GM12878 (cell line): ENCODE measurements around the gene PCDHGB1. TPM values are rescaled to one million over a fixed set of nuclear protein-coding genes. Genes with fewer than 3 reads are reported as not detected.

ENCODE experiments used
- BCL11A ChIP-seq: IDR thresholded peaks from 2 replicates; pipeline ENCODE4 v1.6.1; 2011; ENCODE audit warnings: low read depth, low read length
- DPF2 ChIP-seq: fragments of 450-650 bp; IDR thresholded peaks from 2 replicates; pipeline ENCODE4 v1.6.1; 2017; ENCODE audit warnings: mild to moderate bottlenecking
- EP300 ChIP-seq, 2 experiments: fragments of 150-350 bp in 1 of 2; IDR thresholded peaks; 2 replicates each; pipeline ENCODE4 v1.6.1; 2011 to 2012; ENCODE audit warnings: low read depth in 2 of 2, low read length in 2 of 2, borderline replicate concordance in 1 of 2, improper control_type of control experiment in 1 of 2, inconsistent platforms in 1 of 2; ENCODE audit not compliant: control insufficient read depth in 1 of 2
- IKZF1 ChIP-seq: fragments of 450-650 bp; conservative IDR thresholded peaks from 2 replicates; pipeline ENCODE4 v1.6.1; 2017; ENCODE audit warnings: antibody characterized with exemption, mild to moderate bottlenecking
- IKZF2 ChIP-seq, 2 experiments: fragments of 450-650 bp; IDR thresholded peaks; 2 replicates each; pipeline ENCODE4 v1.6.1; 2017; ENCODE audit warnings: mild to moderate bottlenecking in 2 of 2, moderate library complexity in 2 of 2
- IRF4 ChIP-seq: IDR thresholded peaks from 2 replicates; pipeline ENCODE4 v1.6.1; 2011; ENCODE audit warnings: low read depth, low read length
- KDM1A ChIP-seq: fragments of 200-600 bp; sonication (generic); IDR thresholded peaks from 2 replicates; pipeline ENCODE4 v1.6.1; 2016; ENCODE audit warnings: borderline replicate concordance
- MEF2A ChIP-seq: IDR thresholded peaks from 2 replicates; pipeline ENCODE4 v1.6.1; 2011; ENCODE audit warnings: low read depth, mild to moderate bottlenecking, low read length, moderate library complexity; ENCODE audit not compliant: insufficient read depth
- NR2F1 ChIP-seq: fragments of 450-650 bp; conservative IDR thresholded peaks from 2 replicates; pipeline ENCODE4 v1.6.1; 2017; ENCODE audit warnings: mild to moderate bottlenecking
- POLR2A ChIP-seq: IDR thresholded peaks from 2 replicates; pipeline ENCODE4 v1.6.1; 2011; ENCODE audit warnings: low read depth, mild to moderate bottlenecking, low read length
- POLR2AphosphoS2 ChIP-seq: IDR thresholded peaks from 2 replicates; pipeline ENCODE4 v1.6.1; 2011; ENCODE audit warnings: low read depth, mild to moderate bottlenecking, low read length, improper control_type of control experiment, moderate library complexity
- RBBP5 ChIP-seq: fragments of 200-600 bp; sonication (generic); conservative IDR thresholded peaks from 2 replicates; pipeline ENCODE4 v1.6.1; 2016
- SIX5 ChIP-seq: IDR thresholded peaks from 2 replicates; pipeline ENCODE4 v1.6.1; 2011; ENCODE audit warnings: mild to moderate bottlenecking, low read depth, low read length, moderate library complexity; ENCODE audit not compliant: severe bottlenecking
- SMC3 ChIP-seq: IDR thresholded peaks from 2 replicates; pipeline ENCODE4 v1.6.1; 2011; ENCODE audit warnings: low read length, improper control_type of control experiment, borderline replicate concordance
- SP1 ChIP-seq: IDR thresholded peaks from one replicate; pipeline ENCODE4 v1.6.1; 2011; ENCODE audit warnings: low read depth, low read length
- ZBED1 ChIP-seq: IDR thresholded peaks from 2 replicates; pipeline ENCODE4 v1.6.1; 2016; ENCODE audit warnings: borderline replicate concordance
- ZBTB33 ChIP-seq: fragments of 450-650 bp; IDR thresholded peaks from 2 replicates; pipeline ENCODE4 v1.6.1; 2017; ENCODE audit warnings: mild to moderate bottlenecking
- ZNF207 ChIP-seq: fragments of 450-650 bp; IDR thresholded peaks from 2 replicates; pipeline ENCODE4 v1.6.1; 2014; ENCODE audit warnings: antibody characterized with exemption, mild to moderate bottlenecking, borderline replicate concordance
- ZNF384 ChIP-seq: IDR thresholded peaks from 2 replicates; pipeline ENCODE4 v1.6.1; 2012; ENCODE audit warnings: low read depth, mild to moderate bottlenecking, low read length, improper control_type of control experiment, borderline replicate concordance
- polyA plus RNA-seq, 11 experiments: library from polyadenylated mRNA; depleted of rRNA in 4 of 11; unstranded in 6 of 11; stranded (reverse) in 5 of 11; fragments of >200 nt; fragmentation: Nextera tagmentation in 4 of 11; fragmentation: Illumina TruSeq in 1 of 11; extraction: Ambion mirVana in 4 of 11; extraction: Trizol in 1 of 11; gene quantifications; 1 replicate in 1 of 11; 2 replicates in 10 of 11; pipeline versions ENCODE4 v1.2.1 to v1.2.3, GENCODE V29; 2011 to 2016; ENCODE audit warnings: inconsistent platforms in 2 of 11, missing spikeins in 2 of 11, low read depth in 1 of 11
- total RNA-seq, 4 experiments: library from RNA; depleted of rRNA in 3 of 4; stranded (reverse); fragments of >200 nt in 3 of 4; fragmentation: Illumina TruSeq in 1 of 4; extraction: Trizol in 1 of 4; gene quantifications; 2 replicates each; pipeline versions ENCODE4 v1.2.1 to v1.2.3, GENCODE V29; 2013 to 2021
- TF ChIP-seq, protein P1 (sequence below): IDR thresholded peaks from 2 replicates; pipeline ENCODE4 v1.6.1; 2012; ENCODE audit warnings: low read depth, low read length, improper control_type of control experiment
- TF ChIP-seq, protein P2 (sequence below): IDR thresholded peaks from 2 replicates; pipeline ENCODE4 v1.6.1; 2012; ENCODE audit warnings: low read length, inconsistent platforms
- TF ChIP-seq, protein P3 (sequence below): fragments of 450-650 bp; IDR thresholded peaks from 2 replicates; pipeline ENCODE4 v1.6.1; 2017; ENCODE audit warnings: mild to moderate bottlenecking, moderate library complexity

The PCDHGB1 gene
- total and polyA plus RNA-seq, 10 of the 15 experiments (the other 5 are each of a cell fraction or from before 2014, with no cell fraction given) = 0.04 to 0.40 (median 0.08) TPM; not detected in 2

- TF ChIP-seq, protein P1, sequence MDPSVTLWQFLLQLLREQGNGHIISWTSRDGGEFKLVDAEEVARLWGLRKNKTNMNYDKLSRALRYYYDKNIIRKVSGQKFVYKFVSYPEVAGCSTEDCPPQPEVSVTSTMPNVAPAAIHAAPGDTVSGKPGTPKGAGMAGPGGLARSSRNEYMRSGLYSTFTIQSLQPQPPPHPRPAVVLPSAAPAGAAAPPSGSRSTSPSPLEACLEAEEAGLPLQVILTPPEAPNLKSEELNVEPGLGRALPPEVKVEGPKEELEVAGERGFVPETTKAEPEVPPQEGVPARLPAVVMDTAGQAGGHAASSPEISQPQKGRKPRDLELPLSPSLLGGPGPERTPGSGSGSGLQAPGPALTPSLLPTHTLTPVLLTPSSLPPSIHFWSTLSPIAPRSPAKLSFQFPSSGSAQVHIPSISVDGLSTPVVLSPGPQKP = peak; percentile 92
- peak; percentile 58 for TF ChIP-seq IKZF1
- 0 out of 2 replicates have a peak, but pooled peaks have one; percentile 6 for TF ChIP-seq MEF2A
- no peak for TF ChIP-seq ZNF384
- TF ChIP-seq ZNF207 = peak; percentile 68; the same call in 1 of the 2 replicates
- peak; percentile 94 for TF ChIP-seq POLR2AphosphoS2
- no peak for TF ChIP-seq EP300 (IDR thresholded peaks at IDR 0.05; ENCODE audit: borderline replicate concordance in 1 of 2, control insufficient read depth in 1 of 2, low read depth in 2 of 2, low read length in 2 of 2)
- no peak for TF ChIP-seq KDM1A
- 0 out of 2 replicates have a peak, but pooled peaks have one; percentile 4 for TF ChIP-seq IRF4
- peak; percentile 55 for TF ChIP-seq SP1
- TF ChIP-seq ZBED1 = 0 out of 2 replicates have a peak, but pooled peaks have one; percentile 12
- TF ChIP-seq, protein P2, sequence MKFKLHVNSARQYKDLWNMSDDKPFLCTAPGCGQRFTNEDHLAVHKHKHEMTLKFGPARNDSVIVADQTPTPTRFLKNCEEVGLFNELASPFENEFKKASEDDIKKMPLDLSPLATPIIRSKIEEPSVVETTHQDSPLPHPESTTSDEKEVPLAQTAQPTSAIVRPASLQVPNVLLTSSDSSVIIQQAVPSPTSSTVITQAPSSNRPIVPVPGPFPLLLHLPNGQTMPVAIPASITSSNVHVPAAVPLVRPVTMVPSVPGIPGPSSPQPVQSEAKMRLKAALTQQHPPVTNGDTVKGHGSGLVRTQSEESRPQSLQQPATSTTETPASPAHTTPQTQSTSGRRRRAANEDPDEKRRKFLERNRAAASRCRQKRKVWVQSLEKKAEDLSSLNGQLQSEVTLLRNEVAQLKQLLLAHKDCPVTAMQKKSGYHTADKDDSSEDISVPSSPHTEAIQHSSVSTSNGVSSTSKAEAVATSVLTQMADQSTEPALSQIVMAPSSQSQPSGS = no peak; the same call in 1 of the 2 replicates
- TF ChIP-seq DPF2 = peak; percentile 96
- 0 out of 2 replicates have a peak, but pooled peaks have one; percentile 28 for TF ChIP-seq NR2F1
- TF ChIP-seq RBBP5 = no peak
- TF ChIP-seq IKZF2 (IDR thresholded peaks at IDR 0.05) = no peak; a peak in 1 of 4 replicates
- TF ChIP-seq, protein P3, sequence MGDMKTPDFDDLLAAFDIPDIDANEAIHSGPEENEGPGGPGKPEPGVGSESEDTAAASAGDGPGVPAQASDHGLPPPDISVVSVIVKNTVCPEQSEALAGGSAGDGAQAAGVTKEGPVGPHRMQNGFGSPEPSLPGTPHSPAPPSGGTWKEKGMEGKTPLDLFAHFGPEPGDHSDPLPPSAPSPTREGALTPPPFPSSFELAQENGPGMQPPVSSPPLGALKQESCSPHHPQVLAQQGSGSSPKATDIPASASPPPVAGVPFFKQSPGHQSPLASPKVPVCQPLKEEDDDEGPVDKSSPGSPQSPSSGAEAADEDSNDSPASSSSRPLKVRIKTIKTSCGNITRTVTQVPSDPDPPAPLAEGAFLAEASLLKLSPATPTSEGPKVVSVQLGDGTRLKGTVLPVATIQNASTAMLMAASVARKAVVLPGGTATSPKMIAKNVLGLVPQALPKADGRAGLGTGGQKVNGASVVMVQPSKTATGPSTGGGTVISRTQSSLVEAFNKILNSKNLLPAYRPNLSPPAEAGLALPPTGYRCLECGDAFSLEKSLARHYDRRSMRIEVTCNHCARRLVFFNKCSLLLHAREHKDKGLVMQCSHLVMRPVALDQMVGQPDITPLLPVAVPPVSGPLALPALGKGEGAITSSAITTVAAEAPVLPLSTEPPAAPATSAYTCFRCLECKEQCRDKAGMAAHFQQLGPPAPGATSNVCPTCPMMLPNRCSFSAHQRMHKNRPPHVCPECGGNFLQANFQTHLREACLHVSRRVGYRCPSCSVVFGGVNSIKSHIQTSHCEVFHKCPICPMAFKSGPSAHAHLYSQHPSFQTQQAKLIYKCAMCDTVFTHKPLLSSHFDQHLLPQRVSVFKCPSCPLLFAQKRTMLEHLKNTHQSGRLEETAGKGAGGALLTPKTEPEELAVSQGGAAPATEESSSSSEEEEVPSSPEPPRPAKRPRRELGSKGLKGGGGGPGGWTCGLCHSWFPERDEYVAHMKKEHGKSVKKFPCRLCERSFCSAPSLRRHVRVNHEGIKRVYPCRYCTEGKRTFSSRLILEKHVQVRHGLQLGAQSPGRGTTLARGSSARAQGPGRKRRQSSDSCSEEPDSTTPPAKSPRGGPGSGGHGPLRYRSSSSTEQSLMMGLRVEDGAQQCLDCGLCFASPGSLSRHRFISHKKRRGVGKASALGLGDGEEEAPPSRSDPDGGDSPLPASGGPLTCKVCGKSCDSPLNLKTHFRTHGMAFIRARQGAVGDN = peak; percentile 69
- no peak for TF ChIP-seq SIX5
- no peak for TF ChIP-seq ZBTB33
- peak; percentile 99 for TF ChIP-seq POLR2A
- TF ChIP-seq SMC3 = peak; percentile 20; the same call in 1 of the 2 replicates
- no peak for TF ChIP-seq BCL11A
These were observed 29.4 kb upstream of the PCDHGB1 start, which contains the start of gene TAF7 (continued) for GRCh38 chr5:141320225-141321169.
